SU-DHL-6 (cell line): ENCODE results near the gene CAPN1.
"Not testable (repeated sequence)": the region's sequence is repeated elsewhere in the genome, so short reads cannot be mapped to it uniquely, and the experiment has no call there.

Source experiments
- H2AFZ ChIP-seq: fragments of 200-600 bp; sonication (generic); 2 replicates; pipeline ENCODE4 v1.6.1; 2014; ENCODE audit warnings: low read depth, mild to moderate bottlenecking, moderate library complexity, mixed read lengths, antibody characterized with exemption, low read length; ENCODE audit not compliant: severe bottlenecking
- H3F3A ChIP-seq: fragments of 200-600 bp; shearing (Covaris generic); 2 replicates; pipeline ENCODE4 v1.6.0; 2016; ENCODE audit warnings: antibody characterized with exemption, mild to moderate bottlenecking; ENCODE audit not compliant: insufficient read depth
- H3K27ac ChIP-seq: fragments of 200-600 bp; sonication (generic); 2 replicates; pipeline ENCODE4 v1.5.1; 2016; ENCODE audit warnings: low read depth, mild to moderate bottlenecking, low read length, moderate library complexity, mixed read lengths
- H3K27me3 ChIP-seq: fragments of 200-600 bp; sonication (generic), shearing (Covaris generic); 2 replicates; pipeline ENCODE4 v1.6.0; 2014; ENCODE audit warnings: mild to moderate bottlenecking, low read length
- H3K36me3 ChIP-seq: fragments of 200-600 bp; sonication (generic); 2 replicates; pipeline ENCODE4 v1.6.1; 2014; ENCODE audit warnings: mild to moderate bottlenecking, low read length, mixed read lengths
- H3K4me2 ChIP-seq: fragments of 300-600, 200-600 bp; shearing (Covaris generic), sonication (generic); 2 replicates; pipeline ENCODE4 v1.6.0; 2014; ENCODE audit warnings: low read length, low read depth, mild to moderate bottlenecking; ENCODE audit not compliant: poor library complexity, severe bottlenecking
- H3K4me3 ChIP-seq: fragments of 200-600 bp; sonication (generic); 2 replicates; pipeline ENCODE4 v1.5.1; 2014; ENCODE audit warnings: antibody characterized with exemption, low read length, mild to moderate bottlenecking, mixed read lengths; ENCODE audit not compliant: insufficient read depth, poor library complexity, severe bottlenecking
- H3K79me2 ChIP-seq: fragments of 200-600 bp; sonication (generic); 2 replicates; pipeline ENCODE4 v1.6.1; 2014; ENCODE audit warnings: mild to moderate bottlenecking, low read length, moderate library complexity; ENCODE audit not compliant: insufficient read depth
- H3K9ac ChIP-seq: fragments of 200-600 bp; sonication (generic); 2 replicates; pipeline ENCODE4 v1.7.0; 2014; ENCODE audit warnings: mild to moderate bottlenecking, low read length
- H3K9me2 ChIP-seq: fragments of 200-600 bp; sonication (generic); replicated peaks from 2 replicates; pipeline ENCODE4 v1.6.1; 2014; ENCODE audit warnings: low read length; ENCODE audit not compliant: insufficient read depth
- H3K9me3 ChIP-seq: fragments of 200-600 bp; sonication (generic); 2 replicates; pipeline ENCODE4 v1.6.1; 2014; ENCODE audit warnings: low read length, mixed read lengths; ENCODE audit not compliant: insufficient read depth
- H4K20me1 ChIP-seq: fragments of 200-600 bp; sonication (generic); 2 replicates; pipeline ENCODE4 v1.6.1; 2014; ENCODE audit warnings: low read depth, mild to moderate bottlenecking, antibody characterized with exemption, low read length, moderate library complexity, mixed read lengths
- CTCF ChIP-seq: fragments of 200-600 bp; sonication (generic); IDR thresholded peaks from one replicate; pipeline ENCODE4 v1.5.1; 2017; ENCODE audit warnings: antibody characterized with exemption, mild to moderate bottlenecking, low read length, moderate library complexity; ENCODE audit not compliant: insufficient read depth, poor library complexity, severe bottlenecking
- EZH2phosphoT487 ChIP-seq: fragments of 200-600 bp; sonication (generic), shearing (Covaris generic); conservative IDR thresholded peaks from 2 replicates; pipeline ENCODE4 v1.6.1; 2018; ENCODE audit warnings: mild to moderate bottlenecking, antibody characterized with exemption, low read length, moderate library complexity, mixed read lengths

The CAPN1 gene

DNA sequence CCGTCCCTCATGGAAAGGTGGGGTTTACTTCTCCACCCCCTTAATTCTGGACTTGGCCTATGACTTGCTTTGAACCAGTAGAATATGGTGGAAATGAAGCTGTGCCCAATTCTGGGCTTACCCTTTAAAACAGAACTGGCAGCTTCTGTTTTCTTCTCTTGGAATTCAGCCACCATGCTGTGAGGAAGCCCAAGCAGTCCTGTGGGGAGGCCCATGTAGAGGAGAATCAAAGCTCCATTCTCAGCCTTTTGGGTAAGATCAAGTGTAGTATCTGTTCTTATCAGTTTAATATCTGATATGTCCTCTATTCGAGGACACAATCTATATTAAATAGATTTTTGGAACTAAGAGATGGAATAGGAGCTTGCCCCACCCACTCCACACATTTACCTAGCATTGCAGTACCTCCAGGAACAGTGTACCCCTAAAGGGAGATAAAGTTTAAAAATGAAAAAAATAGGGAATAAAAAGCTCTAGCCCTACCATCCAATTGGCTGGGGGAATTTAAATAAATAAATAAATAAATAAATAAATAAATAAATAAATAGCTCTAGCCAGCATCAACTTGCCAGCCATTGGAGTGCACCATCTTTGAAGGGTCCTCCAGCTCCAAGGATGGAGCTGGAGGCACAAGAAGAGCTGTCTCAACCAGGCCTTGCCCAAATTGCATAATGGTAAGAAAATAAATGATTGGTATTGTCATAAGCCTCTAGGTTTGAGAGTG is 34.2 kb upstream of the CAPN1 start:
- no peak overlapping the region for H3K4me3 ChIP-seq
- no peaks in the 10 kb centered on the region for H3K36me3 ChIP-seq
- H3K4me2 ChIP-seq: no peak overlapping the region
- TF ChIP-seq EZH2phosphoT487 (no peak), CTCF (no peak)
- H4K20me1 ChIP-seq: no peaks in the 10 kb centered on the region
- H3K79me2 ChIP-seq: no peaks in the 10 kb centered on the region
- no peaks in the 10 kb centered on the region for H3F3A ChIP-seq
- no peak overlapping the region for H2AFZ ChIP-seq
- no peaks in the 10 kb centered on the region for H3K9me3 ChIP-seq
- H3K9me2 ChIP-seq: no peaks in the 10 kb centered on the region
- H3K27ac ChIP-seq: no peak overlapping the region
- H3K9ac ChIP-seq: no peak overlapping the region
- H3K27me3 ChIP-seq: no peaks in the 10 kb centered on the region

DNA sequence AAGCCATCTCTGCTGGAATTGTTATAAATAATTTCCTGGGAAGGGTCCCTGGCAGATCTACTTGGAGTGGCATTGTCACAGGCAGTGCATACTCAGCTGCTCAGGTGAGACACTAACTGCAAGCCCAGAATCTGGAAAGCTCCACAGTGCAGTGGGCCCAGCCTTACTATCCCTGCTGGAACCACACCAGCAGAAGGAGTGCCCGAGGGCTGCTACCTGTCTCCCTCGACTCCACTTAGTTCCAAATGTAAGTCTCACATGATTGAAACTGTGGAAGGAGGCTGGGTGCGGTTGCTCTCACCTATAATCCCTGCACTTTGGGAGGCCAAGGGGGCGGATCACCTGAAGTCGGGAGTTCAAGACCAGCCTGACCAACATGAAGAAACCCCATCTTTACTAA is 33.1 kb upstream of the CAPN1 start:
- Histone ChIP-seq H2AFZ (no peak overlapping the region), H3K27ac (no peak overlapping the region), H3K36me3 (no peaks in the 10 kb centered on the region), H4K20me1 (no peaks in the 10 kb centered on the region), H3K4me2 (no peak overlapping the region), H3K79me2 (no peaks in the 10 kb centered on the region), H3K27me3 (no peaks in the 10 kb centered on the region), H3K4me3 (no peak overlapping the region), H3K9ac (no peak overlapping the region), H3K9me2 (no peaks in the 10 kb centered on the region), H3F3A (no peaks in the 10 kb centered on the region), H3K9me3 (no peaks in the 10 kb centered on the region)
- TF ChIP-seq CTCF: no peak
- TF ChIP-seq EZH2phosphoT487: no peak

DNA sequence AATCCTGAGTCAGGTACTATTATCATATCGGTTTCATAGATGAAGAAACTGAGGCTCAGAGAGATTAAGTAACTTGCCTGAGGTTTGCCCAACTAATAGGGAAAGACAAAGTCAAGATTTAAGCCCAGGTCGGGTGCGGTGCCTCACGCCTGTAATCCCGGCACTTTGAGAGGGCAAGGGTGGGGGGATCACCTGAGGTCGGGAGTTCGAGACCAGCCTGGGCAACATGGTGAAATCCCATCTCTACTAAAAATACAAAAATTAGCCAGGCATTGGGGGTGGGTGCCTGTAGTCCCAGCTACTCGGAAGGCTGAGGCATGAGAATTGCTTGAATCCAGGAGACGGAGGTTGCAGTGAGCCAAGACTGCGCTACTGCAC is 31.6 kb upstream of the CAPN1 start:
- H3K9me2 ChIP-seq, H3K36me3 ChIP-seq, H3K79me2 ChIP-seq, H3K9ac ChIP-seq, H3K4me3 ChIP-seq, H3F3A ChIP-seq, H3K9me3 ChIP-seq, H2AFZ ChIP-seq, H4K20me1 ChIP-seq, H3K4me2 ChIP-seq, H3K27ac ChIP-seq, H3K27me3 ChIP-seq: not testable (repeated sequence)

DNA sequence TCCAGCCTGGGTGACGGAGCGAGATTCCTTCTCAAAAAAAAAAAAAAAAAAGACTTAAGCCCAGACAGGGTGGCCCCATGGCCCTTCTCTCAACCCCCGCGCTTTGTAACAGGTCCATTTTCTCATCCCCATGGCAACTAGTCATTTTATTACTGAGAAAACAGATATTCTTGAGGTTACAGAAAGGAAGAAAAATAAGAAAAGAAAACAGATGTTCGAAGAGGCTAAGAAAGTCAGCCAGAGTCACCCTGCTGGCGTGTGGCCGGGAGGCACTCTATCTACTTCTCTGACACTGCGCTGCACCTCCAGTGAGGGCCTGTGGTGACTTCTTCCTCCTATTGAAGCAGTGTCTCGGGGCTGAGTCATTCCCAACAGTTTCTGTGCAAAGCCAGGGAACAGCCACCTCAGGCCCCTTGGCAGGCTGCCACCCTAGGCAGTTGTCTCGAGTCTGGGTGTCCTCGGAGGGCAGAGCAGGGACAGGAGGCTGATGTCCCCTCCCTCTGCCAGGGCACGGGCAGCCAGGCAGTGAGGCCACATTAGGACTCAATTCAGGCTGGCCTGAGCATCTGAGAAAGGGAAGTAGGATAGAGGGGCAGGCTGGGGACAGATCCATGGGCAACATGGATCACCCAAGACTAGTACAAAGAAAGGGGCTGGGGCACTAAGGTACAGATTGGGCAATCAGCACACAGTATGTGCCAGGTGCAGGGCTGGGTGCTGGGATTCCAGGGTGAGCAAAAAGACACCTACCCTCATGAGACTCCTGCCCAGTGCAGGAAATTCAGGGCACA is 31.0 kb upstream of the CAPN1 start:
- no peak overlapping the region for H3K9ac ChIP-seq
- H3K27ac ChIP-seq: no peak overlapping the region
- no peak overlapping the region for H3K4me3 ChIP-seq
- no peaks in the 10 kb centered on the region for H3K9me3 ChIP-seq
- no peaks in the 10 kb centered on the region for H3K36me3 ChIP-seq
- H3F3A ChIP-seq: no peaks in the 10 kb centered on the region
- no peak overlapping the region for H2AFZ ChIP-seq
- H4K20me1 ChIP-seq: no peaks in the 10 kb centered on the region
- H3K4me2 ChIP-seq: no peak overlapping the region
- no peaks in the 10 kb centered on the region for H3K27me3 ChIP-seq
- TF ChIP-seq EZH2phosphoT487 (no peak), CTCF (no peak)
- no peaks in the 10 kb centered on the region for H3K79me2 ChIP-seq
- H3K9me2 ChIP-seq: no peaks in the 10 kb centered on the region
